GM12878 (cell line): ENCODE results near the gene CHST4. TPM values are rescaled to one million over a fixed set of nuclear protein-coding genes. Genes with fewer than 3 reads are reported as not detected.

Experiments
- ATAC-seq: fragments of 200-7000 bp; cut with Tn5 transposase; 3 replicates; pipeline ENCODE4 v1.9.1; 2020; ENCODE audit warnings: mild to moderate bottlenecking, moderate library complexity
- BruUV-seq: library from RNA; stranded (reverse); fragments of 400-500 nt; replicated peaks from 2 replicates; lab custom pipeline; 2021; lab: Mats Ljungman, UMichigan
- CTCF ChIA-PET: fragments of 300-600 bp; sonication (Branson Sonifier 250); formaldehyde crosslinking; extraction: SDS; loops from one replicate; lab custom pipeline; 2021; ENCODE audit warnings: inconsistent platforms; lab: Yijun Ruan, JAX
- POLR2A ChIA-PET: fragments of 350-600 bp; formaldehyde crosslinking; extraction: SDS; loops from one replicate; lab custom pipeline; 2021; ENCODE audit warnings: inconsistent platforms; lab: Charles Lee
- RAD21 ChIA-PET: fragments of 300-600 bp; sonication (Branson Sonifier 250); formaldehyde crosslinking; loops from one replicate; lab custom pipeline; 2023; ENCODE audit warnings: antibody characterized with exemption; ENCODE audit not compliant: unreplicated experiment; lab: Charles Lee
- SMC1A ChIA-PET: fragments of 300-600 bp; sonication (Branson Sonifier 250); formaldehyde crosslinking; loops from one replicate; lab custom pipeline; 2023; ENCODE audit not compliant: unreplicated experiment, uncharacterized antibody; lab: Charles Lee
- DNase-seq: peaks from one replicate; pipeline ENCODE4 v3.0.0-alpha.2; 2011; ENCODE audit warnings: low read depth, low spot score
- FAIRE-seq: peaks from 3 replicates; lab custom pipeline; 2011; peaks lifted over from hg19 to GRCh38; lab: Jason Lieb, UNC
- H2AFZ ChIP-seq: 2 replicates; pipeline ENCODE4 v1.6.0; 2011; ENCODE audit warnings: low read depth, low read length, control low read depth; ENCODE audit not compliant: control insufficient read depth
- H3K27ac ChIP-seq: 2 replicates; pipeline ENCODE4 v1.5.1; 2011; ENCODE audit warnings: control low read depth; ENCODE audit not compliant: control insufficient read depth, insufficient read depth
- H3K27me3 ChIP-seq, 2 experiments: replicated peaks in 1 of 2; 2 replicates each; pipeline versions ENCODE4 v1.6.0 to v1.6.1; 2011; ENCODE audit warnings: low read length in 1 of 2; ENCODE audit not compliant: control insufficient read depth in 2 of 2, insufficient read depth in 2 of 2
- H3K36me3 ChIP-seq, 2 experiments: 2 replicates each; pipeline ENCODE4 v1.5.1; 2011; ENCODE audit warnings: low read length in 1 of 2; ENCODE audit not compliant: control insufficient read depth in 2 of 2, insufficient read depth in 2 of 2
- H3K4me1 ChIP-seq: 2 replicates; pipeline ENCODE4 v1.6.1; 2011; ENCODE audit warnings: mild to moderate bottlenecking, low read length, moderate library complexity, mixed read lengths; ENCODE audit not compliant: control insufficient read depth, insufficient read depth
- H3K4me2 ChIP-seq: 2 replicates; pipeline ENCODE4 v1.6.0; 2011; ENCODE audit warnings: control low read depth; ENCODE audit not compliant: control insufficient read depth, insufficient read depth
- H3K4me3 ChIP-seq: fragments of 200-600 bp; sonication (generic); 2 replicates; pipeline ENCODE4 v1.5.1; 2016
- H3K79me2 ChIP-seq: 2 replicates; pipeline ENCODE4 v1.6.0; 2011; ENCODE audit warnings: low read length; ENCODE audit not compliant: control insufficient read depth, insufficient read depth
- H3K9ac ChIP-seq: 2 replicates; pipeline ENCODE4 v1.8.0; 2011; ENCODE audit warnings: low read length, control low read depth, mixed read lengths; ENCODE audit not compliant: control insufficient read depth, insufficient read depth
- H3K9me3 ChIP-seq: replicated peaks from 3 replicates; pipeline ENCODE4 v1.5.1; 2011; ENCODE audit warnings: mild to moderate bottlenecking, low read length; ENCODE audit not compliant: control insufficient read depth, insufficient read depth
- H4K20me1 ChIP-seq: 2 replicates; pipeline ENCODE4 v1.6.0; 2011; ENCODE audit not compliant: control insufficient read depth, insufficient read depth
- BCL3 ChIP-seq: IDR thresholded peaks from 2 replicates; pipeline ENCODE4 v1.6.1; 2011; ENCODE audit warnings: borderline replicate concordance, low read depth, mild to moderate bottlenecking, moderate library complexity, low read length; ENCODE audit not compliant: insufficient read depth, poor library complexity, severe bottlenecking
- FOXM1 ChIP-seq: IDR thresholded peaks from 2 replicates; pipeline ENCODE4 v1.6.1; 2012; ENCODE audit warnings: low read depth, mild to moderate bottlenecking, inconsistent platforms, low read length, moderate library complexity
- GATAD2B ChIP-seq: fragments of 450-650 bp; conservative IDR thresholded peaks from 2 replicates; pipeline ENCODE4 v1.6.1; 2017; ENCODE audit warnings: low read depth, mild to moderate bottlenecking, moderate library complexity
- NFIC ChIP-seq: IDR thresholded peaks from 2 replicates; pipeline ENCODE4 v1.6.1; 2012; ENCODE audit warnings: low read depth, mild to moderate bottlenecking, inconsistent platforms, low read length, moderate library complexity
- NRF1 ChIP-seq: conservative IDR thresholded peaks from 2 replicates; pipeline ENCODE4 v1.6.1; 2011; ENCODE audit warnings: mild to moderate bottlenecking, low read depth, low read length, improper control_type of control experiment
- RELA ChIP-seq: fragments of 450-650 bp; IDR thresholded peaks from 2 replicates; pipeline ENCODE4 v1.8.0; 2014; ENCODE audit warnings: borderline replicate concordance; ENCODE audit not compliant: partially characterized antibody
- SPI1 ChIP-seq: IDR thresholded peaks from 2 replicates; pipeline ENCODE4 v1.6.1; 2011; ENCODE audit warnings: low read depth, mild to moderate bottlenecking, low read length, moderate library complexity, borderline replicate concordance; ENCODE audit not compliant: insufficient read depth
- ZBTB40 ChIP-seq: fragments of 450-650 bp; IDR thresholded peaks from 2 replicates; pipeline ENCODE4 v1.6.1; 2016; ENCODE audit warnings: mild to moderate bottlenecking, moderate library complexity, borderline replicate concordance
- WGBS: methylation state at CpG from one replicate; pipeline ENCODE4 v1.1.6; 2016; ENCODE audit warnings: low lambda C conversion rate; ENCODE audit not compliant: insufficient replicate concordance, insufficient coverage; ENCODE audit errors: missing lambda C conversion rate; 5-methylcytosine and 5-hydroxymethylcytosine counted together
- in situ Hi-C: fragments of 300-500 bp; cut with MboI; formaldehyde crosslinking; loops from 9 replicates; pipeline ENCODE4 v1.14.3; 2018; ENCODE audit warnings: mixed read lengths
- intact Hi-C: fragments of 100-400 bp; cut with micrococcal nuclease; formaldehyde crosslinking; loops from one replicate; pipeline ENCODE4 v1.14.2; 2022; ENCODE audit not compliant: unreplicated experiment
- polyA plus RNA-seq, 11 experiments: library from polyadenylated mRNA; depleted of rRNA in 4 of 11; unstranded in 6 of 11; stranded (reverse) in 5 of 11; fragments of >200 nt; fragmentation: Nextera tagmentation in 4 of 11; fragmentation: Illumina TruSeq in 1 of 11; extraction: Ambion mirVana in 4 of 11; extraction: Trizol in 1 of 11; gene quantifications; 1 replicate in 1 of 11; 2 replicates in 10 of 11; pipeline versions ENCODE4 v1.2.1 to v1.2.3, GENCODE V29; 2011 to 2016; ENCODE audit warnings: inconsistent platforms in 2 of 11, missing spikeins in 2 of 11, low read depth in 1 of 11
- total RNA-seq, 4 experiments: library from RNA; depleted of rRNA in 3 of 4; stranded (reverse); fragments of >200 nt in 3 of 4; fragmentation: Illumina TruSeq in 1 of 4; extraction: Trizol in 1 of 4; gene quantifications; 2 replicates each; pipeline versions ENCODE4 v1.2.1 to v1.2.3, GENCODE V29; 2013 to 2021
- TF ChIP-seq, protein P1 (sequence below): IDR thresholded peaks from 2 replicates; pipeline ENCODE4 v1.6.1; 2012; ENCODE audit warnings: low read length, inconsistent platforms

CHST4 gene
- total and polyA plus RNA-seq, 10 of the 15 experiments (the other 5 are each of a cell fraction or from before 2014, with no cell fraction given), result 0.10 to 1.7 (median 0.79) TPM

- no TSS peak for BruUV-seq
- no peaks in the 10 kb centered on the region for H3K27me3 ChIP-seq
- no peak for ATAC-seq
- ChIA-PET POLR2A (no interaction called here), RAD21 (interaction anchor here (6.4 kb wide), 1 partner anchor 41 kb away, joined by 213 read pairs; no protein-coding TSS in a partner anchor), CTCF (interaction anchor here (12.8 kb wide), 1 partner anchor 41 kb away, joined by 312 read pairs; no protein-coding TSS in a partner anchor), SMC1A (interaction anchor here (3.7 kb wide), 1 partner anchor 42 kb away, joined by 12 read pairs; no protein-coding TSS in a partner anchor)
- no peaks in the 10 kb centered on the region for H3K9me3 ChIP-seq
- intact Hi-C loops, result loop anchor here (10.0 kb wide), 1 partner anchor 316 kb away; the partner anchor contains the start of gene ZNF821
- no peak for FAIRE-seq
- in situ Hi-C loops, result no loop called here
- H3K36me3 ChIP-seq, result no peaks in the 10 kb centered on the region
- H3K27ac ChIP-seq, result no peak overlapping the region
- H3K4me1 ChIP-seq, result peaks cover 3% of the 10 kb centered on the region; the same call in 1 of the 2 replicates
- TF ChIP-seq RELA (no peak), BCL3 (no peak), FOXM1 (no peak), NRF1 (no peak), NFIC (no peak), SPI1 (no peak), GATAD2B (no peak), ZBTB40 (no peak)
- TF ChIP-seq, protein P1, sequence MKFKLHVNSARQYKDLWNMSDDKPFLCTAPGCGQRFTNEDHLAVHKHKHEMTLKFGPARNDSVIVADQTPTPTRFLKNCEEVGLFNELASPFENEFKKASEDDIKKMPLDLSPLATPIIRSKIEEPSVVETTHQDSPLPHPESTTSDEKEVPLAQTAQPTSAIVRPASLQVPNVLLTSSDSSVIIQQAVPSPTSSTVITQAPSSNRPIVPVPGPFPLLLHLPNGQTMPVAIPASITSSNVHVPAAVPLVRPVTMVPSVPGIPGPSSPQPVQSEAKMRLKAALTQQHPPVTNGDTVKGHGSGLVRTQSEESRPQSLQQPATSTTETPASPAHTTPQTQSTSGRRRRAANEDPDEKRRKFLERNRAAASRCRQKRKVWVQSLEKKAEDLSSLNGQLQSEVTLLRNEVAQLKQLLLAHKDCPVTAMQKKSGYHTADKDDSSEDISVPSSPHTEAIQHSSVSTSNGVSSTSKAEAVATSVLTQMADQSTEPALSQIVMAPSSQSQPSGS, result no peak
- H3K9ac ChIP-seq, result no peak overlapping the region
- no peak overlapping the region for H3K4me3 ChIP-seq
- DNase-seq, result no peak
- H4K20me1 ChIP-seq, result no peaks in the 10 kb centered on the region
- no peak overlapping the region for H3K4me2 ChIP-seq
- no peaks in the 10 kb centered on the region for H3K79me2 ChIP-seq
- WGBS, result 74% methylated on average over 4 of the region's 4 CpGs
- no peak overlapping the region for H2AFZ ChIP-seq
Observed at GRCh38 chr16:71568551-71568950, 42.3 kb downstream of the CHST4 start.
